HepG2 (cell line): ENCODE measurements around the gene TEX19. TPM values are rescaled to one million over a fixed set of nuclear protein-coding genes. Genes with fewer than 3 reads are reported as not detected.

Source experiments
- ARID2 ChIP-seq: sonication (generic); formaldehyde crosslinking; IDR thresholded peaks from 2 replicates; pipeline ENCODE4 v1.8.1; 2022; ENCODE audit warnings: mild to moderate bottlenecking, missing genetic modification reagents, borderline replicate concordance
- MTERF4 ChIP-seq: sonication (generic); formaldehyde crosslinking; IDR thresholded peaks from 2 replicates; pipeline ENCODE4 v1.8.0; 2023; ENCODE audit warnings: mild to moderate bottlenecking, missing genetic modification reagents
- SATB2 ChIP-seq: sonication (generic); formaldehyde crosslinking; IDR thresholded peaks from 2 replicates; pipeline ENCODE4 v1.5.0; 2020; ENCODE audit warnings: missing genetic modification reagents
- USF2 ChIP-seq, 2 experiments: sonication (generic) in 1 of 2; formaldehyde crosslinking in 1 of 2; IDR thresholded peaks; 2 replicates each; pipeline versions ENCODE4 v1.5.1 to v1.6.1; 2011 to 2020; ENCODE audit warnings: borderline replicate concordance in 1 of 2, low read depth in 1 of 2, low read length in 1 of 2, mild to moderate bottlenecking in 1 of 2, missing genetic modification reagents in 1 of 2, moderate library complexity in 1 of 2
- ZNF20 ChIP-seq: sonication (generic); formaldehyde crosslinking; IDR thresholded peaks from 2 replicates; pipeline ENCODE4 v1.4.0; 2020; ENCODE audit warnings: mild to moderate bottlenecking, moderate library complexity, missing genetic modification reagents
- ZNF747 ChIP-seq: sonication (generic); formaldehyde crosslinking; IDR thresholded peaks from 2 replicates; pipeline ENCODE4 v1.8.1; 2023; ENCODE audit warnings: missing genetic modification reagents, mild to moderate bottlenecking, borderline replicate concordance
- ZNF768 ChIP-seq: sonication (generic); formaldehyde crosslinking; IDR thresholded peaks from 2 replicates; pipeline ENCODE4 v1.4.0; 2020; ENCODE audit warnings: missing genetic modification reagents
- ZSCAN5A ChIP-seq: sonication (generic); formaldehyde crosslinking; IDR thresholded peaks from 2 replicates; pipeline ENCODE4 v1.8.0; 2022; ENCODE audit warnings: mild to moderate bottlenecking, missing genetic modification reagents, borderline replicate concordance
- polyA plus RNA-seq, 8 experiments: library from polyadenylated mRNA; depleted of rRNA in 3 of 8; stranded (reverse) in 7 of 8; unstranded in 1 of 8; fragments of >200 nt; fragmentation: Illumina TruSeq in 4 of 8; extraction: Trizol in 4 of 8; gene quantifications; 2 replicates each; pipeline versions ENCODE4 v1.2.1 to v1.2.3, GENCODE V29; 2011 to 2016; ENCODE audit warnings: low read depth in 4 of 8, missing spikeins in 1 of 8, mixed read lengths in 1 of 8; ENCODE audit not compliant: insufficient read depth in 1 of 8
- total RNA-seq, 5 experiments: library from RNA; depleted of rRNA; stranded (reverse); fragments of >200 nt; fragmentation: Illumina TruSeq; extraction: Trizol; gene quantifications; 2 replicates each; pipeline ENCODE4 v1.2.3, GENCODE V29; 2016; ENCODE audit warnings: low read depth in 1 of 5
- TF ChIP-seq, protein P1 (sequence below): sonication (generic); formaldehyde crosslinking; IDR thresholded peaks from 2 replicates; pipeline ENCODE4 v1.8.0; 2022; ENCODE audit warnings: missing genetic modification reagents, mild to moderate bottlenecking, inconsistent platforms, borderline replicate concordance
- TF ChIP-seq, protein P2 (sequence below): sonication (generic); formaldehyde crosslinking; IDR thresholded peaks from 2 replicates; pipeline ENCODE4 v1.8.1; 2023; ENCODE audit warnings: mild to moderate bottlenecking, missing genetic modification reagents
- TF ChIP-seq, protein P3 (sequence below): sonication (generic); formaldehyde crosslinking; IDR thresholded peaks from 2 replicates; pipeline ENCODE4 v1.4.0; 2020; ENCODE audit warnings: missing genetic modification reagents, mild to moderate bottlenecking, borderline replicate concordance
- TF ChIP-seq, protein P4 (sequence below): sonication (generic); formaldehyde crosslinking; IDR thresholded peaks from 2 replicates; pipeline ENCODE4 v1.4.0; 2020; ENCODE audit warnings: missing genetic modification reagents, mild to moderate bottlenecking, borderline replicate concordance

TEX19 gene
- total and polyA plus RNA-seq, 2 of the 13 experiments (the other 11 are each of a cell fraction or from before 2014, with no cell fraction given), result 1.3 to 6.0 TPM

GRCh38 chr17:82338858-82339633, 20.0 kb upstream of the TEX19 start (continued):
- TF ChIP-seq ZSCAN5A (CRISPR knock-in tag), result no peak
- TF ChIP-seq, protein P1, sequence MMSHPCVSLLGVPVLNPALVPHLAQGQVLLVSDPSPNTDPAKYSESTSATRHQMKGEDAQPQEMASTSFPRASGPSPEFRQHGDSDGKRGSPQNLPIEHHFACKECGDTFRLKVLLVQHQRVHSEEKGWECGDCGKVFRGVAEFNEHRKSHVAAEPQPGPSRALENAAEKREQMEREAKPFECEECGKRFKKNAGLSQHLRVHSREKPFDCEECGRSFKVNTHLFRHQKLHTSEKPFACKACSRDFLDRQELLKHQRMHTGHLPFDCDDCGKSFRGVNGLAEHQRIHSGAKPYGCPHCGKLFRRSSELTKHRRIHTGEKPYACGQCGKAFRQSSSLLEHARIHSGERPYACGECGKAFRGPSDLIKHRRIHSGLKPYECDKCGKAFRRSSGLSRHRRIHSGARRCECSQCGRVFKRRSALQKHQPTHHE (CRISPR knock-in tag), result no peak
- TF ChIP-seq, protein P2, sequence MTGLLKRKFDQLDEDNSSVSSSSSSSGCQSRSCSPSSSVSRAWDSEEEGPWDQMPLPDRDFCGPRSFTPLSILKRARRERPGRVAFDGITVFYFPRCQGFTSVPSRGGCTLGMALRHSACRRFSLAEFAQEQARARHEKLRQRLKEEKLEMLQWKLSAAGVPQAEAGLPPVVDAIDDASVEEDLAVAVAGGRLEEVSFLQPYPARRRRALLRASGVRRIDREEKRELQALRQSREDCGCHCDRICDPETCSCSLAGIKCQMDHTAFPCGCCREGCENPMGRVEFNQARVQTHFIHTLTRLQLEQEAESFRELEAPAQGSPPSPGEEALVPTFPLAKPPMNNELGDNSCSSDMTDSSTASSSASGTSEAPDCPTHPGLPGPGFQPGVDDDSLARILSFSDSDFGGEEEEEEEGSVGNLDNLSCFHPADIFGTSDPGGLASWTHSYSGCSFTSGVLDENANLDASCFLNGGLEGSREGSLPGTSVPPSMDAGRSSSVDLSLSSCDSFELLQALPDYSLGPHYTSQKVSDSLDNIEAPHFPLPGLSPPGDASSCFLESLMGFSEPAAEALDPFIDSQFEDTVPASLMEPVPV (CRISPR knock-in tag), result no peak
- TF ChIP-seq USF2 (IDR thresholded peaks at IDR 0.05; ENCODE audit: low read depth, low read length), result no peak
- TF ChIP-seq USF2 (CRISPR knock-in tag; IDR thresholded peaks at IDR 0.05; ENCODE audit: borderline replicate concordance), result no peak
- TF ChIP-seq ZNF768 (CRISPR knock-in tag), result peak; percentile 57; the same call in 1 of the 2 replicates
- TF ChIP-seq, protein P3, sequence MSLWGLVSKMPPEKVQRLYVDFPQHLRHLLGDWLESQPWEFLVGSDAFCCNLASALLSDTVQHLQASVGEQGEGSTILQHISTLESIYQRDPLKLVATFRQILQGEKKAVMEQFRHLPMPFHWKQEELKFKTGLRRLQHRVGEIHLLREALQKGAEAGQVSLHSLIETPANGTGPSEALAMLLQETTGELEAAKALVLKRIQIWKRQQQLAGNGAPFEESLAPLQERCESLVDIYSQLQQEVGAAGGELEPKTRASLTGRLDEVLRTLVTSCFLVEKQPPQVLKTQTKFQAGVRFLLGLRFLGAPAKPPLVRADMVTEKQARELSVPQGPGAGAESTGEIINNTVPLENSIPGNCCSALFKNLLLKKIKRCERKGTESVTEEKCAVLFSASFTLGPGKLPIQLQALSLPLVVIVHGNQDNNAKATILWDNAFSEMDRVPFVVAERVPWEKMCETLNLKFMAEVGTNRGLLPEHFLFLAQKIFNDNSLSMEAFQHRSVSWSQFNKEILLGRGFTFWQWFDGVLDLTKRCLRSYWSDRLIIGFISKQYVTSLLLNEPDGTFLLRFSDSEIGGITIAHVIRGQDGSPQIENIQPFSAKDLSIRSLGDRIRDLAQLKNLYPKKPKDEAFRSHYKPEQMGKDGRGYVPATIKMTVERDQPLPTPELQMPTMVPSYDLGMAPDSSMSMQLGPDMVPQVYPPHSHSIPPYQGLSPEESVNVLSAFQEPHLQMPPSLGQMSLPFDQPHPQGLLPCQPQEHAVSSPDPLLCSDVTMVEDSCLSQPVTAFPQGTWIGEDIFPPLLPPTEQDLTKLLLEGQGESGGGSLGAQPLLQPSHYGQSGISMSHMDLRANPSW (CRISPR knock-in tag), result no peak
- TF ChIP-seq, protein P4, sequence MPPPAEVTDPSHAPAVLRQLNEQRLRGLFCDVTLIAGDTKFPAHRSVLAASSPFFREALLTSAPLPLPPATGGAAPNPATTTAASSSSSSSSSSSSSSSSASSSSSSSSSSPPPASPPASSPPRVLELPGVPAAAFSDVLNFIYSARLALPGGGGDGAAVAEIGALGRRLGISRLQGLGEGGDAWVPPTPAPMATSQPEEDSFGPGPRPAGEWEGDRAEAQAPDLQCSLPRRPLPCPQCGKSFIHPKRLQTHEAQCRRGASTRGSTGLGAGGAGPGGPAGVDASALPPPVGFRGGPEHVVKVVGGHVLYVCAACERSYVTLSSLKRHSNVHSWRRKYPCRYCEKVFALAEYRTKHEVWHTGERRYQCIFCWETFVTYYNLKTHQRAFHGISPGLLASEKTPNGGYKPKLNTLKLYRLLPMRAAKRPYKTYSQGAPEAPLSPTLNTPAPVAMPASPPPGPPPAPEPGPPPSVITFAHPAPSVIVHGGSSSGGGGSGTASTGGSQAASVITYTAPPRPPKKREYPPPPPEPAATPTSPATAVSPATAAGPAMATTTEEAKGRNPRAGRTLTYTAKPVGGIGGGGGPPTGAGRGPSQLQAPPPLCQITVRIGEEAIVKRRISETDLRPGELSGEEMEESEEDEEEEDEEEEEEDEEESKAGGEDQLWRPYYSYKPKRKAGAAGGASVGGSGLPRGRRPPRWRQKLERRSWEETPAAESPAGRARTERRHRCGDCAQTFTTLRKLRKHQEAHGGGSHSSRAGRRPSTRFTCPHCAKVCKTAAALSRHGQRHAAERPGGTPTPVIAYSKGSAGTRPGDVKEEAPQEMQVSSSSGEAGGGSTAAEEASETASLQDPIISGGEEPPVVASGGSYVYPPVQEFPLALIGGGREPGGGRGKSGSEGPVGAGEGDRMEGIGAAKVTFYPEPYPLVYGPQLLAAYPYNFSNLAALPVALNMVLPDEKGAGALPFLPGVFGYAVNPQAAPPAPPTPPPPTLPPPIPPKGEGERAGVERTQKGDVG (CRISPR knock-in tag), result no peak
- no peak for TF ChIP-seq ZNF20
- TF ChIP-seq MTERF4 (CRISPR knock-in tag), result no peak
- 0 out of 2 replicates have a peak, but pooled peaks have one; percentile 42 for TF ChIP-seq SATB2 (CRISPR knock-in tag)
- no peak for TF ChIP-seq ZNF747 (CRISPR knock-in tag)
- TF ChIP-seq ARID2 (CRISPR knock-in tag), result no peak
